Mucosa of rectum (tissue), 2 donors: ENCODE results near the gene SYNDIG1.

ENCODE experiments used
- H3K27ac ChIP-seq, 2 donors: one replicate each; pipeline ENCODE4 v1.7.0; 2013; ENCODE audit warnings: inconsistent platforms in 2 of 2, low read depth in 2 of 2, low read length in 2 of 2
- H3K27me3 ChIP-seq, 2 donors: one replicate each; pipeline ENCODE4 v1.7.0; 2013; ENCODE audit warnings: low read length in 2 of 2; ENCODE audit not compliant: control insufficient read depth in 2 of 2, insufficient read depth in 2 of 2
- H3K36me3 ChIP-seq, 2 donors: one replicate each; pipeline ENCODE4 v1.7.0; 2013; ENCODE audit warnings: low read length in 2 of 2; ENCODE audit not compliant: control insufficient read depth in 2 of 2, insufficient read depth in 2 of 2
- H3K4me1 ChIP-seq, 2 donors: one replicate each; pipeline ENCODE4 v1.7.0; 2013; ENCODE audit warnings: low read length in 2 of 2, mild to moderate bottlenecking in 1 of 2; ENCODE audit not compliant: control insufficient read depth in 2 of 2, insufficient read depth in 2 of 2
- H3K4me3 ChIP-seq, 2 donors: one replicate each; pipeline ENCODE4 v1.7.0; 2013; ENCODE audit warnings: low read length in 2 of 2
- H3K9ac ChIP-seq, 2 donors: one replicate each; pipeline ENCODE4 v1.7.0; 2013; ENCODE audit warnings: low read length in 2 of 2, low read depth in 1 of 2, mild to moderate bottlenecking in 1 of 2
- H3K9me3 ChIP-seq, 2 donors: one replicate each; pipeline ENCODE4 v1.7.0; 2013; ENCODE audit warnings: low read length in 2 of 2; ENCODE audit not compliant: control insufficient read depth in 2 of 2
- donor health status: healthy.
- donor health status: Normal muscosa, but diverticular disease.

The SYNDIG1 gene

GRCh38 chr20:24573557-24573956 lies 104.1 kb downstream of the SYNDIG1 start:
- Histone ChIP-seq H3K9me3 (no peaks in the 10 kb centered on the region), H3K27ac (no peak overlapping the region), H3K4me3 (no peak overlapping the region), H3K4me1 (no peaks in the 10 kb centered on the region), H3K9ac (no peak overlapping the region), H3K27me3 (no peaks in the 10 kb centered on the region), H3K36me3 (no peaks in the 10 kb centered on the region)

DNA sequence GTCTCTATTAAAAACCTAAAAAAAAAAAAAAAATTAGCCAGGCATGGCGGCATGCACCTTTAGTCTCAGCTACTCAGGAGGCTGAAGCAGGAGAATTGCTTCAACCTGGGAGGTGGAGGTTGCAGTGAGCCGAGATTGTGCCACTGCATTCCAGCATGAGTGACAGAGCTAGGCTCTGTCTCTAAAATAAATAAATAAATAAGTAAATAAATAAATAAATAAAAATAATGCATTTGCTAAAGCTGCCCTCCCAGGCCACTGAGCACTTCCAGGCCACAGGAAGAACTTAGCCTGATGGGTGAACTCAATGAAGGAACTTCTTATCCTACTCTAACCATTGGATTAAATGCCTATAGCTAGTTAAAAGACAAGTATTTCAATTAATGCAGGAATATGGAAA lies 104.9 kb downstream of the SYNDIG1 start:
- H3K27ac ChIP-seq: no peak overlapping the region
- H3K27me3 ChIP-seq: no peaks in the 10 kb centered on the region
- no peaks in the 10 kb centered on the region for H3K4me1 ChIP-seq
- no peak overlapping the region for H3K4me3 ChIP-seq
- H3K9me3 ChIP-seq: no peaks in the 10 kb centered on the region
- no peaks in the 10 kb centered on the region for H3K36me3 ChIP-seq
- H3K9ac ChIP-seq: no peak overlapping the region

GRCh38 chr20:24574797-24575196 lies 105.4 kb downstream of the SYNDIG1 start:
- Histone ChIP-seq H3K36me3 (no peaks in the 10 kb centered on the region), H3K4me3 (no peak overlapping the region), H3K9ac (no peak overlapping the region), H3K4me1 (no peaks in the 10 kb centered on the region), H3K9me3 (no peaks in the 10 kb centered on the region), H3K27me3 (no peaks in the 10 kb centered on the region), H3K27ac (no peak overlapping the region)

GRCh38 chr20:24575811-24576210 lies 106.4 kb downstream of the SYNDIG1 start:
- Histone ChIP-seq H3K27me3 (no peaks in the 10 kb centered on the region), H3K4me1 (no peaks in the 10 kb centered on the region), H3K9ac (no peak overlapping the region), H3K36me3 (no peaks in the 10 kb centered on the region), H3K9me3 (no peaks in the 10 kb centered on the region), H3K4me3 (no peak overlapping the region), H3K27ac (no peak overlapping the region)

DNA sequence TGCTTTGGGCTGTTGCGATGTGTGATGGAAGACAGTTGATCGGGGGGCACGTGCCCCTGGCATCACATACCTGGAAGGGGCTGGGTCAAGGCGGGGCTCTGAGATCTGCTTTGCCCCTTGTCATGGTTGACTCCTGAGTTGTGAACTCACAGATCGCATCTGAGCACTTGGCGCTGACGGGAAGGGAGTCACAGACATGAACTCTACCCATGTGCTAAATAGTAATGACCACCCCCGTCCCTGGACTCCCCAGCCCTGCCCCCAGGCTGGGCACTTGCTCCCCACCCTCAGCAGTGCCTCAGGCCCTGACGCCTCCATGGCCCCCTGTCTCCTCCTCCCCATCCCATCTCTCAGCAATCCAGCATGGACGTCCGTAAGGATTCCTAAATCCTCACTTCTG lies 107.0 kb downstream of the SYNDIG1 start:
- H3K27me3 ChIP-seq: no peaks in the 10 kb centered on the region
- H3K27ac ChIP-seq: no peak overlapping the region
- H3K4me3 ChIP-seq: no peak overlapping the region
- H3K9me3 ChIP-seq: no peaks in the 10 kb centered on the region
- H3K36me3 ChIP-seq: no peaks in the 10 kb centered on the region
- H3K4me1 ChIP-seq: no peaks in the 10 kb centered on the region
- H3K9ac ChIP-seq: no peak overlapping the region

DNA sequence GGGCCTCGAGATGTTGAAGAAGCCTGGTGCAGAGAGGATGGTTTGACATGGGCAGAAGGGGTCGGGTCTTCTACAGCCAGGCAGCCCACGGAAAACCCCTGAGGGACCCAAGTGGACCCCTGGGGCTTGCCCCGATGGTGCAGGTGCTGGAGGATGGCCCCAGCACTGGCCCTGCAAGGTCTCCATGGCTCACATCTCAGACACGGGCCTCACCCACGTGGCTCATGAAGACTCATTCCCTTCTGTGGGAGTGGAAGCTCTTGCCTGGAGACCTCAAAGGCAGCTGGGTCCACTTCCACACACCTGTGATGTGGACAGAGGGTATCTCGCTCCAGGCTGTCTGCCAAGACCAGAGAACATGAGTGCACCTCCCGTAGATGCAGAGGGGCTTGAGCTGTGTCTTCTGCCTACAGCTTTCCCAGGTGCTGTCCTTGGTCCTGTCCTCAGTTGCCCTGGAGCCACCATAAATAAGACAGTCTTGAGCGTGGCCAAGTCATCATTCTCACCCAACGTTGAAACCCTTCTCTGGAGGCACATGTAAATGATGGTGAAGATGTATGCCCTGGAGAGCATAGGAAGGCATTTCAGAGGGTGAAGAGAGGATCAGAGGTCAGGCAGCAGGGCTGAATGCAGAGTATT lies 108.0 kb downstream of the SYNDIG1 start:
- Histone ChIP-seq H3K27me3 (no peaks in the 10 kb centered on the region), H3K4me3 (no peak overlapping the region), H3K9me3 (no peaks in the 10 kb centered on the region), H3K36me3 (no peaks in the 10 kb centered on the region), H3K27ac (no peak overlapping the region), H3K9ac (no peak overlapping the region), H3K4me1 (no peaks in the 10 kb centered on the region)

DNA sequence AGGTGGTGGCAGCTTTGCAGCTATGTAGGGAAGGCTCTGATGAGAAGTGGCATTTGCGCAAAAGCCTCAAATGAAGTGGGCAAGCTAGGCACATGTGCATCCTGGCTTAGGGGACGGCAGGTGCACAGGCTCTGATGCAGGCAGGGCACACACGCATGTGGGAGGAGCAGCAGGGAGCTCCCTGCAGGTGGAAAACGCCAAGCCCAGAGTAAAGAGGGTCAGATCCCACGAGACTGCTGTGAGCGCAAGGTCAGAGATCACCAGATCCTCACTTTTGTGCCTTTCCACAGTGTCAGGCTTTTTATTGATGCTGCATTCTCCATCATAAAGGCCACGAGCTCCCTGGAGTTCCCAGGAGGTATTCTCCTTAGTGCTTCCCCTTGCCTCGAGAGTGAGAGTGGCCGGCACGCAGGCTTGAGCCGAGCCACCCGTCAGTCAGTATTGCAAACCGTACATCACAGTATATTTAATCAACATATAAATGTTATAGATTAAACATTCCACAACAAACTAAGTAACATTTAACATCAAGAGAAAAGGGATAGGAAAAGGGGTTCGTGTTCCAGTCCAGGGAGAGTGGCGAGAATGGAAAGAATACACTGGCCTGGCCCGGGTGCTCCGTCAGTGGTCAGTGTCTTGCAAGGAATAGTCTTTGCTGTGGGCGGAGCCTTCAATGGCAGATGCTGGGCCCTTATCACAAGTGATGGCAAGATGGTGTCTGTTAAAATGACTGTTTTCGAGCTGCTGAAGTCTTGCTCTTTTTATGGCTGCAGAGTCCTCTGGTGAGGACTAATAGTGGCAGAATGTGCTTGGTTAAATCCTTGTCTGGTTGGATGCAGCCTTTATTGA lies 109.4 kb downstream of the SYNDIG1 start:
- no peak overlapping the region for H3K27ac ChIP-seq
- H3K27me3 ChIP-seq: no peaks in the 10 kb centered on the region
- no peaks in the 10 kb centered on the region for H3K4me1 ChIP-seq
- H3K4me3 ChIP-seq: no peak overlapping the region
- no peak overlapping the region for H3K9ac ChIP-seq
- no peaks in the 10 kb centered on the region for H3K9me3 ChIP-seq
- no peaks in the 10 kb centered on the region for H3K36me3 ChIP-seq

DNA sequence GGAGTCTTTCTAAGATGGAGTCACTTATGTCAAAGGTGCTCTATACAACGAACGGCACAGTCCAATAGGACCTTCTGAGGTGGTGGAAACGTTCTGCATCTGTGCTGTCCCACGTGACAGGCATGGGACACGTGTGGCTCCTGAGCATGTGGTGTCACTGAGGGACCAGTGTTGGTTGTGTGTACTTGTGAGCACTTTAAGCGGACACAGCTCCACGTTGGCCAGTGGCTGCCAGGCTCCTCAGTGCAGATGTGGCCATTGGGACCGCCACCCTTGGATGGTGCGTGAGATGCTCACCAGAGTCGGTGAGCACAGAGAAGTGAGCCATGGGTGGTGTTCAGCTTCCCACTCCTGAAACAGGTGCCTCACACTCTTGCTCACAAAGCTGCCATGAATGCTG lies 110.0 kb downstream of the SYNDIG1 start:
- H3K4me3 ChIP-seq: no peak overlapping the region
- no peaks in the 10 kb centered on the region for H3K9me3 ChIP-seq
- no peaks in the 10 kb centered on the region for H3K36me3 ChIP-seq
- no peak overlapping the region for H3K9ac ChIP-seq
- H3K4me1 ChIP-seq: no peaks in the 10 kb centered on the region
- no peak overlapping the region for H3K27ac ChIP-seq
- H3K27me3 ChIP-seq: no peaks in the 10 kb centered on the region

DNA sequence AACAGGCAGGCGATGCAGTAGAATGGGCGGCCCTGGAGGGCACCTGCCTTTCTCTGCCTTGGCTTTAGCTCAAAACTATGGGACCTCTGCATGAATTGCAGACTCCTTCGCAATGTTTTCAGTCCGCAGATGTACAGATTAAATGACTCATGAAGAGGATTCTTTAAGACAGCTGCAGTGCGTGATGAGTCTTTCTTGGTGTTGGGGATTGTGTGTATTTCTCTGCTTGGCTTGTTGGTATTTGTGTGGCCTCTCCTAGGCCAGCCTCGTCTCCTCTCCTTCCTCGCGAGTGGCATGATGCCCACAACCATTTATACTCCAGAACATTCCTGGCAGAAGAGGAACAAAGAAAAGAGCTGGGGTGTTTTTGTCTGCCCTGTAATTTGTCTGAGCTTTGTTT lies 110.6 kb downstream of the SYNDIG1 start:
- H3K4me1 ChIP-seq: no peaks in the 10 kb centered on the region
- no peak overlapping the region for H3K27ac ChIP-seq
- H3K4me3 ChIP-seq: no peak overlapping the region
- H3K9me3 ChIP-seq: no peaks in the 10 kb centered on the region
- H3K9ac ChIP-seq: no peak overlapping the region
- no peaks in the 10 kb centered on the region for H3K36me3 ChIP-seq
- no peaks in the 10 kb centered on the region for H3K27me3 ChIP-seq

GRCh38 chr20:24580855-24581254 lies 111.4 kb downstream of the SYNDIG1 start:
- H3K4me1 ChIP-seq: no peaks in the 10 kb centered on the region
- no peaks in the 10 kb centered on the region for H3K27me3 ChIP-seq
- no peak overlapping the region for H3K4me3 ChIP-seq
- no peaks in the 10 kb centered on the region for H3K9me3 ChIP-seq
- no peak overlapping the region for H3K27ac ChIP-seq
- no peak overlapping the region for H3K9ac ChIP-seq
- H3K36me3 ChIP-seq: no peaks in the 10 kb centered on the region
